Hematopoietic multipotent progenitor cell treated with erythropoietin and hydrocortisone succinate and interleukin-3 and kit ligand, for 15 days (in vitro differentiated cells): ENCODE measurements around the gene CD300A.

Experiments
- DNase-seq: peaks from one replicate; pipeline ENCODE4 v3.0.0-alpha.2; 2015; ENCODE audit warnings: low spot score

The CD300A gene

DNA sequence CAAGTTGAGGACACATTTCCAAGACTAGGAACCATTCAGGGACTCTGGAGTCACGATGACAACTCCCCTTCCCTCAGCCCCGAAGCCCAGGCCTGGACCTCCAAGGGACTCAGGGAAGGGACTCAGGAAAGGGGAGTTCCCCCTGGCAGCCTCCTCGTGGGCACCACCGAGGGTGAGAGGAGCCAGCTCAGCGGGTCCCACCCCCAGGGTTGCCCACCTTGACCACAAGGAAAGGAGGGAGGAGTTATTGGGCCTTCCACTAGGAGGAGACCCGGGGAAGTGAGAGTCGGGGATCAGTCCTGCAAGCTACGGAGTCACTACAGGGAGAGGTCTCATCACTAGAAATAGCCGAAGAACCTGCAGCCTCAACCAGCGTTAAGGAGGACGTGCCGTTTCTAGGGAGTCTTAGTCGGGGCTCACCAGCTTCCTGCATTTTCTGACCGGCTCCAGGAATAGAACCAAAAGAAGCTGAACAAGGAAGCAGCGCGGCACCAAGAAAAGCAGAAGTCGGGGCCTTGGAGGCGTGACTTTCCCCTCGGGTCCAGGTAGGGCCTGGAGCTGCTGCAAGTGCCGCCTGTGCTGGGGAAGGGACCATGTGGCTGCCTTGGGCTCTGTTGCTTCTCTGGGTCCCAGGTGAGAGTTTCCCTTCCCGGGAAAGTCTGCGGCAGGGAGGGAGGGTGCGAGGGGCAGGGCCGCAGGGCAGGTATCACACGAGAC, at the start of gene CD300A:
CD300A (plus strand) TSS at position 524 of the 717 bp plus-strand sequence; CDS start at position 594, 70 bp downstream.
- no peak for DNase-seq

DNA sequence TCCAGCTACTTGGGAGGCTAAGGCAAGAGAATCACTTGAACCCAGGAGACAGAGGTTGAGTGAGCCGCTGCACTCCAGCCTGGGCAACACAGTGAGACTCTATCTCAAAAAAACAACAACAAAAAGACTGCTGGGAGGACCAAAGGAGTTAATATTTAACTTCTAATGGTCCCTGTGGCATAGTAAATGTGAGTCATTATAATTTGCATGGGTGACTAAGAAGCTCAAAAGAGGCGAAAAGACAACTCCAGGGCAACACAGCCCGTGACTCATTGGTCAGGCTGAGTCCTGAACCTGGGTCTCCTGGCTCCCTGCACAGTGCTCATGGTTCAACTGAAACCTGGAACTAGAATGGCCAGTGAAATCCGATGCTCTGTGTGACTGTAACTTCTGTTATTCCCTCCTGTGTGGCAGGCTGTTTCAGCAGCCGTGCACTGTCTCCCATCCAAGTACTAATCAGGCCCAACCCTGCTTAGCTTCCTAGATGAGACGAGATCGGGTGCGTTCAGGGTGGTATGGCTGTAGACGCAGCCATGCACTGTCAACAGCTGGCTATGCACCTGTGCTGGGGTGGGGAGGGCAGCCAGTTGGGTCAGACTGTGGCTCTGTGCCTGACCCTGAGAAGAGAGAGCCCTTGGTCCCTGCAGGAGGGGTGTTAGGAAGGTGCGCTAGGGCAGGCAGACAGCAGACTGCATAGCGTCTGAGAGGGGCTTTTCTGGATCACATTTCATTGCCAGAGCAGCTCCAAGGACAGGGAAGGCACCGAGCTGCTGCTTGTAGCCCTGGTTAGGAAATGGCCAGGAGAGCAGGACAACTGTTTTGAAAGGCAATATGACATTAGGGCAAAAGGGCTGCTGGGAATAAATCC, 49.0 kb upstream of the CD300A start:
- no peak for DNase-seq

DNA sequence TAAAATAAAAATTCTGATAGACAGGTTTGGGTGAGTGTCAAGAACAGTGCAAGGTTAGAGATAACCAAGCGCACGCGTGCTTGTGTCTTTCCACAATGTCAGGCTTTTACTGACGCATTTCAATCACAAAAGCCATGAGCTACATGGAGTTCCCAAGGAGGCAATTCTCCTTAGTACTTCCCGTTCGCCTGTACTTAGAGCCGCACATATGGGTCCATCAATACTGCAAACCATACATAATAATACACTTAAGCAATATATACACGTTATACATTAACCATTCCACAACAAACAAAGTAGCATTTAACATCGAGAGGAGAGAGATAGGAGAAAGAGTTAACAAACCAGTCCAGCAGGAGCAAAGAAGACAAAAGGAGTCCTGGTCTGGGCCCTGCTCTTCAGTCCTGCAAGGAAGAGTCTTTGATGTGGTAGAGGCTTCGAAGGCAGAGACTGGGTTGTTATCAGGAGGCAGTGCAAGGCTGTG, 46.5 kb upstream of the CD300A start:
- DNase-seq = no peak

DNA sequence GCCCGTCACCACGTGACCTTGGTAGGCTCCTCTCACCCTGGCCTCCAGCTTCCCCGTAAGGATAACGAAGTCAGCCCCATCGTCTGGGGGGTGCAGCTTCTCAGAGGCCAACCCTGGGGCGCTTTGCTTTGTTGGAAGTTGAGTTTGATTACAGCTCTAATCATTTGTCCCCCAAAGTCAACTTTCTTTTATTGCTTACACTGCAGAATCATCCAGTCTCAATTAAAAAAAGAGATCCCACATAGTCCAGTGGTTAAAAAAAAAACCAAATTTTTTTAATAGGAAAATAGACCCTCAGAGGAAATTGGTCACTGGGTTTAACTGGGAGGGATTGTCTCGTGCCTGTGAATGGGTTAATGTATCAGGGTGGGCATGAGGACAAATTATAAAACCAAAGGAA, 42.3 kb upstream of the CD300A start:
- no peak for DNase-seq

DNA sequence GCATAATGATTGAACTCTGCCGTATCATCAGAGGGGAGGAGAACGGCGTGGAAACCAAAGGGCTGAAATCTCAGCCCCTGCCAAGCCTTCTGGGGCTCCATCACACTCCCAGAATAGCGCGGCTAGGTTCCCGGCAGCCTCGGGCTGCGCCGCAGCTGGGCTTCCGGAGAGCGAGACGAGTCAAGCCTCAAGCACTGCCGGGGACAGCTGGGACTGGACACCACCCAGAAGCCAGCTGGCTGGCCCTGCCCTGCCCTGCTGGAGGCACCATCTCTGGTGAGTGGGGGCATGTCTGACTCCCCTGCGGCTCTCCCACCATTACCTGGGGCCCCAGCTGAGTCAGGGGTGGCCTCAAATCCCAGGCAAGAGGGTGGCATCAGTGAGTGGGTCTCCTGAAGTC, 41.8 kb upstream of the CD300A start:
- no peak for DNase-seq

DNA sequence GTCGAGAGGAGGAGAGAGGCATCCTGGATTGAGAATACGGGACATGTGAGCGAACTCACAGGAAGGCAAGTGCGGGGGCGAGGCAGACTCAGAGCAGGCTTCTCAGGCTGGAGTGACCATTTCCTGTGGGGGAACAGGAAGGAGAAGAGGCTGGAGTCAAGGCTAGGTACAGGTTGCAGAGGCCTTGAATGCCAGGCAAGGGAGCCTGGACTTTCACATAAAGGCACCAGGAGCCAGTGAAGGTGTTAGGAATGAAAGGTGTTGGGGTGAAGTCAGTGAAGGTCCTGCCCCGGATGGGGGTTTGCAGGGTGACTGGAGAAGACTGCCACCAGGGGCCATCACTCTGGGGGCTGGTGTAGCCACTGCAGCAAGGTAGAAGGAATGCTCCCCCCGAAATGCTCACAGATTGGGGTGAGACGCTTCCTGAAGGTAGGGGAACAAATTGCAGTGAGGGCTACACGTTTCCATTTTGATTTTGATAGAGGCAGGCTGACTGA, 39.8 kb upstream of the CD300A start:
- no peak for DNase-seq

DNA sequence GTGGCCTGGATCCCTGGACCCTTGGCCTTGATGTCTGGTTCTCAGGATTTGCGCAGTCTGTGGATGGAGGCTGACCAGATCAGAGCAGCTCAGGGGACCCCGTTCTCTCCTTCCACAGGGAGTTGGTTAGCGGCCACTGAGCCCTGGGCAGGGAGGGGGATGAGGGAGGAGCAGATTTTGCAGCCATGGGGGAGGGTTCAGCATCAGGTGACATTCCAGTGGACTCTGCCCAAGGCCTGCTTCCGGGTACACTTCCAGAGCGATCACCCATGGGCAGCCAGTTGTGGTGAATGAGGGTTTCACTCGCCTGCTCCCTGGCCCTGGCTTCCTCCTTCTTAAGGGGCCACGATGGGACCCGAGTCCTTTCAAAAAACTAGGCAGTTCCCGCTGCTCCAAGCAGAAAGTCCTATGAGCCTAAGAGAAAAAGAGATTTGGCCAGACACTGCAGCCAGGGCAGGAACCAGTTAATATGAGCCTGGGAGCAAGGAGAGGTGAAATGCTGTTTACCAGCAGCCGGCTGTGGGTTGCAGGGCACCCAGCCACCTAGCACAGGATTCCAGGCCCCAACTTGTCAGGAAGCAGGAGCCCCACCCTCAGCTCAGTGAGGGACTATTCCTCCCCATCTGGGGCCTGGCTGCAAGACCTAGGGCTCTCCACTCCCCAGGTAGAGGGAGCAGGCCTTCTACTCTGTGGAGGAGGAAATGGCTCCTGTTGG, 39.2 kb upstream of the CD300A start:
- DNase-seq = no peak

DNA sequence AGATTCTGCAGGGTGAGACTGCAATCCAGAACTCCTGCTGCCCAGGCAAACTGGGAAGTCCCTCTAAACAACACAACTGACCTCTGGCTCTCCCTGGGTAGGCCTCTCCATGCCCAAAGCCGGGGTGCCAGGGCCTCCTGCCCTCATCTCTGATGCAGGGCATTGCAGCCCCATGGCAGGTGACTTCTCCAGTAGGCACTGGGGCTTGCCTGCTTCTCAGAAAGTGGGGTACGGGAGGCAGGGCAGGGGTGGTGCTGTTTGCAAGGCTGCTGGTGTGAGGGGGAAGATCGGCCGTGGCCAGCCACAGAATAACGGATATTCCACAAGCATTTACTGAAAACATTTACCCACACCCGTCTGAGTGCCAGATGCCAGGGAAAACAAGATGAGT, 38.7 kb upstream of the CD300A start:
- DNase-seq = no peak

DNA sequence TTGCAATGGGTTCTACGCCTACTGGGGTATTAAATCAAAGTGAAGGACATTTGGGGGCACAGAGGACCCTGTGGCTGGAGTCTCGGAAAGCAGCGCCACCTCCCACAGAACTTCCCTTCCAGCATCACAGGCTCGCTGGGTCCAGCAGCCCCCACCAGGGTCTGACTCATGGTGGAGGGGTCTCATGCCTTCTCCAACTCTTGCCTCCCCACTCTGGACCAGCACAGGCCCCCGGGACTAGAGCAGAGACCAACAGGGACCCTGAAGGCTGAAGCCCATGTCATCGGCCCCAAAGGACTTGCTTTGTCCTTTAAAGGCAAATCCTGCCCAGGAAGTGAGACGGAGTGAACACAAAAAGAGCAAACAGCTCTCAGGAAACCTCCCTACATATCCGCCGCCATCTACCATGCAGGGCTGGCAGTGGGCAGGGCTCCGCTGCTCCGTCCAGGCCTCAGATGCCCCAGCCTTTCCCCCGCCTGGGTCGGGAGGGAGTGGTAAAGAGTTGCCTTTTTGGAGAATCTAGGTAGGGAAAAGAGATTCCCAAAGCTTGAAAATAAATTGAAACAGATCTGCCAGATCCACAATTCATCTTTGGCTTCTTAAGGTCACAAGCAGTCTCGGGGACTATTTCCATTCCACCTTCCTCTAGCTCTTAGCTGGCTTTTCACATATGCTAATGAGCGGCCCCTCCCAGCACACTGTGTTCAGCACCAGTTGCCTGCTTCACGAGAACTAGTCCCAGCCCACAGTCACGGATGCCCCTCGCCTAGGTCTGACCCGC, 36.6 kb upstream of the CD300A start:
- DNase-seq = no peak

DNA sequence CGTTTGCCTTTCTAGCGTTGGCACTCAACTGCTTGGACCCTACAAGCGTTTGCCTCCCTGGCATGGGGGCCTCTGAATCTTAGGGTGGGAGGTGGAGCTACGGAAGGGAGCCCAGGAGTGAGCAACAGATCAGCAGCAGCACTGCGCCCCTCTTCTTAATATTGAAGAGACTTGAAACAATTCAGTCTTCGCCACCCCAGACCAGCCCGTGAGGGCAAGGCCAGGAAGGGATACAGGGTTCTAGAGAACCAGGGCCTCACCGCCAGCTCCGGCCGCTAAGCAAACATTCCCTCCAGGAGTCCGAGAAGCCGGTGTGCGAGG, 36.1 kb upstream of the CD300A start:
- DNase-seq = no peak

DNA sequence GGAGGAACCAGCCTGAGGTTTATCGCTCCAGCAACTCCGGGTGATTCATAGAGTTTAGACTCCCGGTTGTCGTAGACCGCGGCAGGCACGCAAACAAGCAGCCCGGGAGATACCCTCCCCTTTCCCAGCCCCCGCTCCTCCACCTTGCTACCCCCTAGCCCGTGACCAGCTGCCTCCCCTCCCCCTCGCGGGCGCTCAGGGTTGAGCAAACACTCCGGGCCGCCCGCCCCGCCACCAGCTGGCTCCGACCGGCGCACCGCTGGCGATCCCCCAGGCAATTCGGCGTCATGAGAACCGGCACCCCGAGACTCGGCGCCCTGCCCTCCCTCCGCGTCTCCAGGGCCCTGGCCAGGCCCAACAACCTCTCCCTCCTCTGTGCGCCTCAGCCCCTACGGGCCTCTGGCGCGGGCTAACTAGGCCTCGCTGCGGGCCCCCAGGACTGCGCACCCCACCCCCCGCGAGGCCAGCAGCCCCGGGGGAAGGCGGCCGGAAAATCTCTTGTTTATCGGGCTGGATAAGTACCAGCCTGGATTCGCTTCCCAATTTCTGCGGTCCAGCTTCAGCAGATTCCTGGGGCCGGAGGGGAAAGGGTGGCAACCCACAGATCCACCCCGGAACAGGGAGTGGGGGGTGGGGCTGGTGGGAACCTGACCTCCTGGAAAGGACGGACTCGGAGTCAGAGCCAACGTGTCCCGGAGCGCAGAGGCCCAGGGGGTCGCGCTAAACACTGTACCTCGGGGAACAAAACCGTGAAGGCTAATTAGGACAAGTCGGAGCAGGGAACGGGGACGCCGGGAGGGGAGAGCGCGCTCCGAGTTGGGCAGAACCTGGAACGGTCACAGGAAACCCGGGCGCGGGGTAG, 35.5 kb upstream of the CD300A start:
- no peak for DNase-seq

DNA sequence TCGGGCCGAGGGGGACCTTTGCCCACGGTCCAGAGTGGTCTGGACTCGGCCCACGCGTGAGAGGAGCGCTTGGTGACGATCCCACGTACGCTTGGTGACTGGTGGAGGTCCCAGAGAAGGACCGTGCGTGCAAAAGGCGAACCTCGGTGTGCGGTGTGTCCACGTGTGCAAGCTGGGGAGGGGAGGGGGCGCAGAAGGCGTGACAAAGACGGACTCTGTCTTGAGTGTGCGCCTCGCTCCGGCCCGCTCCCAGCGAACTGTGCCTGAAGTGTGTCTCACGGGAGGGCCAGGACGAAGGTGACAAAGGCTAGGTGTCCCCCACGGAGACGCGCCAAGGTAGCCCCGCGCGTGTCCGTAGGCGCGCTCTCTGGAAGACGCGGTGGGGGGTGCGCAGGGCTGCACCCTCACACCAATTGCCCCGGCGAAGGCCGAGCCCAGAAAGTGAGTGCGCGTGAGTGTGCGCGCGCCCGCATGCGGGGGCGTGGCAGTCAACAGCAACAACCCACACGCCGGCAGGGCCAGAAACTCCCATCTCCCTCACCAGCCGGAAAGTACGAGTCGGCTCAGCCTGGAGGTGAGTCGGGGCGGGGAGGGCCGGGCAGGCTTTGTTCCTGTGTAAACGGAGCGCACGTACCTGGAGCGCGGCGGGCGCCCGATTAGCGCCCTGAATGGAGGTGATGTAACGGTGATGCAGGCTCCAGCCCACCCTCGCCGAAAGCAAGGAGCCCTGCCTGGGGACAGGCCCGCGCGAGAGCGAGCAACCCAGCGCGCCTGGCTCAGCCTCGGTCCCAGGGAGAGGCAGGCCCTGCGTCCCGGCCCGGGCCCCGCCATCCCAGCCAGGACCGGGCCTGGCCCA, 34.6 kb upstream of the CD300A start, which contains the start of gene GPRC5C:
GPRC5C (plus strand) TSS at position 521 of the 856 bp plus-strand sequence. CDS start 7,689 bp downstream, outside the sequence.
- no peak for DNase-seq

DNA sequence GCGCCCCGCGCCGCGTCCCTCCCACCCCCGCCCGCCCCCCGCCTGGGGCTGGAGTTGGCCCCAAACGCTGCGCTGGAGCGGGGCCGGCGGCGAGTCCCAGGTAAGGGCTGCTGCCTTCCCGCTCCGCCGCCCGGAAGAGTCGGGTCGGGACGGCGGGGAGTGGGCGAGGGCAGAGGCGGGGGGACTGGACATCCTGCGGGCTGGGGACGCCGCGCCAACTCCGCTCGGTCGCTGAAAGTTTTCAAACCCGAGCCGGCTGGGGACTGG, 34.1 kb upstream of the CD300A start:
- no peak for DNase-seq

DNA sequence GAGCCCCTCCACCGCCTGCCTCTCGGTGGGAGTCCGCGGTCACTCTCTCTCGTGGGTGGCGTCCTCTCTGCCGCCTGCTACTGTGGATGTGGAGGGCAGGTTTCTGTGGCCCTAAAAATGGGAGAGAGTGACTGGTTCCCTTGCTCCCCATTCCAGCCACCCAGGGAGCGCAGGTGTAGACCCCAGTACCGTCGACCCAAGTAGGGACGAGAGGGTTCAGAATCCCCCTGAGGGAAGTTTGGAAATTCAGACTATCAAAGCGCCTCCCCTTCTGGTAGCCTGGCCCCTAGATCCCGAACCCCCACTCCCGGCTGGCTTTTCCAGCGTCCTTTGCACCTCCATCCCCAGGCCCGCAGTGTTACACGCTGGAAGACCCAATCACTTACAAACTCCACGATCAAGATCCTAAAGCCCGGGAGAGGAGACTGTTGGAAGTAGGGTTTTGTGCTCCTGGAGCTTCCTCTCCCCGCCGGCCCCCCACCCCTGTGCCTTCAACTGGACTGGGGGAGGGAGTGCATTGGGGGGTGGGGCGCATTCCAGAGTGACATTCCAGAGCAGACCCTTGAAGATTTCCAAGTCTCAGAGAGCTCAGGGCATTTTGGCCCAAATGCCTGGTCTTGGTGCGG, 33.6 kb upstream of the CD300A start:
- DNase-seq = no peak

DNA sequence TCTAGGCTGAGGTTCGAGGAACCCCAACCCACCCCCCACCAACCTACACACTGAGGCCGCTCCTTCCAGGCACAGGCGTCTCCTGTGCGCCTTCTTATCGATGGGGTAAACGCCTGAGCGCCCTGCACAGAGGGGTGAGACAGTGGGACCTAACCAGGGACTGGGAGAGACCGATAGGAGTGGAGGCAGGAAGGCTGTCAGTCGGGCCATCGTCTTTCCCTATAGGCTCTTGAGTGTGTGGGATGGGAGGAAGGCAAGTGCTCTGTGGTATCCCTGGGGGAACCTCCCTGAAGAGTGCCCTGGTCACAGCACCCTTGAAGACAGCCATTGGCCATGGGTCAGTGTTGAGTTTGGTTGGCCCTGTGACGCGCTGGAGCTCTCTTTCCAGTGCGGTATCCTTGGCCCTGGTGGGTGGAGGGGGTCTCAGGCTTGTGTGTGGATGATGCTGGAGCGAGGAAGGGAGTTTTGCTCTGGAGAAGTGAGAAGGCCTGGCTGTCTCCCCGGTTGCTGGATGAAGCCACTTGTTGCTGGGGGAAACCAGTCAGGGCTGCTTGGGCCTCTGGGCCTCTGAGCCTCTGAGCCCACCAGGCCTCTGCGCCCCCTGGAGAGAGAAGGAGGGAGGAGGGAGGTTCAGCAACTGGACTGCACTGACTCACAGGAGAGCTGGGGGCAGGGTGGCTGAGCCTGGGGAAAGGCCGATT, 32.9 kb upstream of the CD300A start:
- DNase-seq = no peak

DNA sequence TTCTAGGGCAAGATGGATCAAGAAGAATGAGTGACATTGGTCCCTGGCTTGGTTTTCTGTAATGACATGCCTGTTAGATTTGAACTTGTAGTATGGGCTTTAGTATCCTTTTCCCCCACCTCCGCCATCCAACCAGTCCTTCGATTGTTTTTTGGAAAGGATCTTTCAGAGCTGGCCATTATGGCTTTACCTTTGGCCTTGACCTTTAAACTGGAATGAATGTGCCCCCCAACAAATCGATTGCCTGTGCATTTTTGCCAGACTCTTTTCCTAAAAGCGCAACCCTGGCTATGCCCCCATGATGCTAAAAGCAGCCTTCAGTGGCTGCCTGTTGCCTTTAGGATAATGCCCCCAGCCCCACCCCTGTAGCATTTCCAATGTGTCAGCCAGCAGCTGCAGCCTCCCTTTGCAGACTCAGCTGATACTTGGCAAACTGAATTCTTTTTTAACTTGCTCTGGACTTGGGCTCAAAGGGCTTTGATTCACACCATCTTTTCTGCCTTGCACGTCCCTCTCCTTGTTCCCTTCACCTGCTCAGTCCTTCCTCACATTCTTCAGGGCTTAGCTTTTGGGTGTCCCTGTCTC, 30.6 kb upstream of the CD300A start:
- DNase-seq = no peak

DNA sequence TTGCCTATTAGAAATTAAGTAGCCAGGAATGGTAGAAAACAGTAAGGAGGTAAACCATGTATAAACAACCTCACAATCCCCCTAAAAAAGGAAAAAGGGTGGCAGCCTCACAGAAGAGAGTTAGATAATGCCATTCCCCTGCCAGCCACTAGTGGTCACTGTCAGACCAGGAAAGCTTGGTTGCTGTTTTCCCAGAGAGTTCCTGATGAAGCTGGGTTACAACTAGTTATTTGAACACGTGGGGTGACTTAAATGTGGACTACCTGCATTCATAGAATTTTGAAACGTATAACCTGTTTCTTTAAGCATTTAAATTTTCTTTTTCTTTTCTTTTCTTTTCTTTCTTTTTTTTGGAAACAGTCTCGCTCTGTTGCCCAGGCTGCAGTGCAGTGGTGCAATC, 28.7 kb upstream of the CD300A start:
- no peak for DNase-seq
